ENCODE data around the gene CCNL2.
"Not testable (repeated sequence)": the region's sequence is repeated elsewhere in the genome, so short reads cannot be mapped to it uniquely, and the experiment has no call there.

Gene CCNL2

GRCh38 chr1:1419813-1420653 is 20.9 kb upstream of the CCNL2 start:
- no peak for DNase-seq (ENCODE audit: low read depth in 2 of 2)

DNA sequence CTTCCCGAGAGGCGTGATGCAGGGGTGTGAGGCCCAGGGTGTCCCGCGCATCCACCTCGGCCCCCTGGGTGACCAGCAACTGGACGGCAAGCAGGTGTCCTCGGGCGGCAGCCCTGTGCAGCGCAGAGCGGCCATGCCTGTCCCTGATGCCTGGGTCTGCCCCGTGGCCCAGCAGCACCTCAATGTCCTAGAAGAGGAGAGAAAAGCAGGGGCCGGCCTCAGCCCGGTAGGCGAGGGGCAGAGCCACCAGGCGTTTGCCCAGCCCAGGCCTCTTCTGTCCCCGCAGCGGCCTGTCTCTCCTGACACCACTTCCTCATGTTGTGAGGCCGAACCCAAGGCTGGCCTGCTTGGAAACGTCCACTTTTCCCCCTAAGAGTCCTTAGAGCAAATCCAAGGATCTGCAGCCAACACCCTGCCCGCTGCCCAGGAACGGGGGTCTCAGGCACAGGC is 20.3 kb upstream of the CCNL2 start:
- no peak for DNase-seq (ENCODE audit: low read depth in 2 of 2)

GRCh38 chr1:1418464-1419362 is 19.6 kb upstream of the CCNL2 start:
- no peak for DNase-seq (ENCODE audit: low read depth in 2 of 2)

- not testable (repeated sequence) for DNase-seq (ENCODE audit: low read depth in 2 of 2)
Observed at GRCh38 chr1:1417825-1418463, 18.8 kb upstream of the CCNL2 start.

- DNase-seq (ENCODE audit: low read depth in 2 of 2) = not testable (repeated sequence)
Observed at GRCh38 chr1:1417396-1417795, 18.3 kb upstream of the CCNL2 start.

GRCh38 chr1:1415751-1416150 is 16.6 kb upstream of the CCNL2 start:
- no peak for DNase-seq (ENCODE audit: low read depth in 2 of 2)

- DNase-seq (ENCODE audit: low read depth in 2 of 2) = not testable (repeated sequence)
Observed at GRCh38 chr1:1412311-1412902, 13.3 kb upstream of the CCNL2 start.

DNA sequence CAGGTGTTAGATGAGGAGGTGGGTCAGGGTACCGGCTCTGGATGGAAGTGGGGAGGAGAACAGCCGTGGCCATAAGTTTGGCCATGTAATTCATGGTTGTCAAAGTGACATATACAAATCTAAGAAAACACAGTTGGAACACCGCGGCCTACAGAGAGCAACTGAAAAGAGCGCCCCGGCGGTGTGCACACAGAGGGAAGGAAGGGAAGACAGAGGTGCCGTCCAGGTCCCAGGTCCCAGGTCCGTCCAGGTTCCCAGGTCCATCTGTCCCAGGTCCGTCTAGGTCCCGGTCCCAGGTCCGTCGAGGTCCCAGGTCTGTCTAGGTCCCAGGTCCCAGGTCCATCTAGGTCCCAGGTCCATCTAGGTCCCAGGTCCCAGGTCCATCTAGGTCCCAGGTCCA is 12.5 kb upstream of the CCNL2 start:
- DNase-seq (ENCODE audit: low read depth in 2 of 2) = no peak

DNA sequence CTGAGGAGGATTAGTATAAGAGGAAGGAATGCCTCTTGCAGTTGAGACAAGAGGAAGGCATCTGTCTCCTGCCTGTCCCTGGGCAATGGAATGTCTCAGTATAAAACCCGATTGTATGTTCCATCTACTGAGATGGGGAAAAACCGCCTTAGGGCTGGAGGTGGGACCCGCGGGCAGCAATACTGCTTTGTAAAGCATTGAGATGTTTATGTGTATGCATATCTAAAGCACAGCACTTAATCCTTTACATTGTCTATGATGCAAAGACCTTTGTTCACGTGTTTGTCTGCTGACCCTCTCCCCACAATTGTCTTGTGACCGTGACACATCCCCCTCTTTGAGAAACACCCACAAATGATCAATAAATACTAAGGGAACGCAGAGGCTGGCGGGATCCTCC is 11.1 kb upstream of the CCNL2 start:
- DNase-seq (ENCODE audit: low read depth in 2 of 2) = not testable (repeated sequence)

- DNase-seq (ENCODE audit: low read depth in 2 of 2) = no peak
Observed at GRCh38 chr1:1407636-1408318, 8.6 kb upstream of the CCNL2 start.

DNA sequence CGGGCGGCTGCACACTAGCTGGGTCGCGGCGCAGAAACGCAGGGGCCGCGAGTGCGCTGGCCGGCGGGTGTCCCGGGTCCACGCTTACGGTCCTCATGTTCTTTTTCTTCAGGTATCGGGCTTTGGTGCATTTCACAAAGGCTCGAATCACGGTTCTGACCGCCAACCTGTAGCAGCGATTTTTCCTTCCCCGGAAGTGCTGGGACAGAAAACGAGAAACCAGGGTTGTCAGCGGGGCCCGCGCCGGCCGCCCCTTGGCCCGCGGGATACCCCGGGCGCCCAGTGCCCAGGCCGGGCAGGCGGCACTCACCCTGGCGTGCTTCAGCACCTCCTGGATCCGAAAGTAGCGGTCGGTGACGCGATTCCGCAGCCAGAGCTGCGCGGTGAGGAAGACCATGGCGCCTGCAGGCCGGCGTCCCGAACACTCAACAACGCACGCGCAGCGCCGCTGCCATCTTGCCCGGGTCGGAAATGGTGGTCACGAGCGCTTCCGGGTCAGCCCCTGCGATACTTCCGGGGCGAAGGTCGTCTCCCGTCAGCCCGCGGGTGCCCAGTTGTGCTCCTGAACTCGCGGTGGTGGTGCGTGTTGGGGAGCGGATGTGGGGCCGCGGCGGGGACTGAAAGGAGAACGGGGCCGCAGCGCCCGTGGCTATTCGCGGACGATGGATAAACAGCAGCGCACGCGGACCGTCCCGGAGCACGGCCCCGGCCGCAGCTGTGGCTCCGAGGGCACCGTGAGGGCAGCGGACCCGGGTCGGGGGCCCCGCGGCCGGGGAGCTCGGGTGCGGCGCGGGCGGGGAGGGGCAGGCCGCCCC is 7.9 kb upstream of the CCNL2 start, which contains the start of gene MRPL20:
Gene MRPL20, minus strand, starts transcription at position 473 of the 815 bp plus-strand sequence. Its CDS starts 76 bp downstream, at position 397.
- peak; percentile 90 to 91 for DNase-seq (ENCODE audit: low read depth in 2 of 2)

DNA sequence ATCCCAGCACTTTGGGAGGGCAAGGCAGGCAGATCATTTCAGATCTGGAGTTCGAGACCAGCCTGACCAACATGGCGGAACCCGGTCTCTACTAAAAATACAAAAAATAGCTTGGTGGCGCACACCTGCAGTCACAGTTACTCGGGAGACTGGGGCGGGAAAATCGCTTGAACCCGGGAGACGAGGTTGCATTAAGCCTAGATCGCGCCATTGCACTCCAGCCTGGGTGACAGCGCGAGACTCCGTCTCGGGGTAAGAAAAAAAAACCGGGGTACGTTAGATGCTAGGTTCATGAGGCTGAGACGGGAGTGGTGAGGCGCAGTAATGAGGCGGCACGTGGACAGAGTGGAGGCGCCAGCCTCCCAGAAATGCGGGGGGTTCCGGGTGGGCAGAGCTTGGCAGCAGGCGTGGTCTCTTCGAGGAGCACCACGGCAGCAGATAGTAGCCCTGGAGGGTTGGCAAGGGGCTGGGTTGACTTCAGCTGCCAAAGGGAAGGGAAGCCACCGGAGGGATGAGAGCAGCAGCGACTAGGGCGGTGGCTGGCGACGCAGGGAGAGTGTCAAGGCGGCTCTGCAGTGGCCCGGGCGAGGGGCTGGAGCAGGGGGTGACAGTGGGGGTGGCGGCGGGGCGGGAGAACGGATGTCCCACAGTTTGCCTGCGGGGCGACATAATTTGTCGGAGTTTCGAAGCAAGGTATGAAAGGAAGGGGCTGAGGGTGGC is 7.1 kb upstream of the CCNL2 start:
- DNase-seq (ENCODE audit: low read depth in 2 of 2) = no peak

- no peak for DNase-seq (ENCODE audit: low read depth in 2 of 2)
Observed at GRCh38 chr1:1403653-1404052, 4.5 kb upstream of the CCNL2 start.

GRCh38 chr1:1402901-1403392 is 3.8 kb upstream of the CCNL2 start:
- DNase-seq (ENCODE audit: low read depth in 2 of 2) = not testable (repeated sequence)

GRCh38 chr1:1402072-1402900 is 3.2 kb upstream of the CCNL2 start:
- no peak for DNase-seq (ENCODE audit: low read depth in 2 of 2)

DNA sequence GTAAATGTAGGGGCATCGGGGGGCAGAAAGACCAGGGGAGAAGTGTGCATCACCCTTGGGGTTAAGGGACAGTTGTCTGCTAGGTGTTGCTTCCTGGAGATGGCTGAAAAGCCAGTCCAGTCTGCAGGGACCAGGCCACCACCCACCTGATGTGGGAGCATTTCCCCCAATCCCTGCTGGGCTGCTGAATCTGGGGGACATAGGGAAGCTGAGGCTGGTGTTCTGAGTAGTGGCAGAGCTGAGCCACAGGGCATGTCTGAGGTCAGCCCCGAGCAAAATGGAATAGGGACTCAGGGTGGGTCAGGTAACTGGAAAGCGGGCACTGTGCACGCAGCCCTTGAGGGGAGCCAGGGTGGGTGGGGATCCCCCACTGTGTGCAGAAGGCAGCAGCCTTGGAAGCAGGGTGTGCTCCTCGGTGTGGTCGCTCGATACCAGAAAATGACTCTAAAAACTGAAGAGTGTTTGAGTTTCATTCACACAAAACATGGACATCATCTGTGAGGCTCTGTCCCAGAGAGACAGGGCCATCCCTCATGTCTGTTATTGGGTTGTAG is 2.4 kb upstream of the CCNL2 start:
- no peak for DNase-seq (ENCODE audit: low read depth in 2 of 2)

- DNase-seq (ENCODE audit: low read depth in 2 of 2) = no peak
Observed at GRCh38 chr1:1400576-1401456, 1.7 kb upstream of the CCNL2 start.
